K562 (cell line): ENCODE results near the gene CORIN. TPM values are rescaled to one million over a fixed set of nuclear protein-coding genes. Genes with fewer than 3 reads are reported as not detected.

Source experiments
- ATAC-seq: fragments of 200-7000 bp; cut with Tn5 transposase; 3 replicates; pipeline ENCODE4 v1.9.1; 2020; ENCODE audit warnings: moderate library complexity
- BruUV-seq: library from RNA; stranded (reverse); fragments of 400-500 nt; replicated peaks from 2 replicates; lab custom pipeline; 2021; lab: Mats Ljungman, UMichigan
- CTCF ChIA-PET: fragments of 300-600 bp; formaldehyde crosslinking; extraction: SDS; loops from one replicate; lab custom pipeline; 2021; ENCODE audit warnings: low intra/inter-chr PET ratio; lab: Yijun Ruan, JAX
- POLR2A ChIA-PET: fragments of 300-600, 350-650 bp; sonication (Branson Sonifier 250); formaldehyde crosslinking; extraction: SDS; loops from one replicate; lab custom pipeline; 2021; ENCODE audit warnings: antibody characterized with exemption, inconsistent platforms; lab: Yijun Ruan, JAX
- DNase-seq, 4 experiments: peaks; one replicate each; pipeline versions ENCODE4 v3.0.0 to v3.0.0-alpha.2; 2011 to 2018; ENCODE audit warnings: low spot score in 3 of 4, mixed read lengths in 3 of 4; ENCODE audit errors: extremely low read depth in 1 of 4
- FAIRE-seq: peaks from 2 replicates; lab custom pipeline; 2011; peaks lifted over from hg19 to GRCh38; lab: Jason Lieb, UNC
- H2AFZ ChIP-seq: 2 replicates; pipeline ENCODE4 v1.6.0; 2011; ENCODE audit warnings: low read depth, low read length, control low read depth, inconsistent platforms
- H3K27ac ChIP-seq: fragments of 200-600 bp; 3 replicates; pipeline ENCODE4 v1.8.0; 2011; ENCODE audit warnings: low read depth, mild to moderate bottlenecking, control low read depth, inconsistent platforms, low read length, moderate library complexity, mixed read lengths; ENCODE audit errors: extremely low read depth
- H3K27me3 ChIP-seq, 2 experiments: fragments of 300-600 bp in 1 of 2; 2 replicates in 1 of 2; 3 replicates in 1 of 2; pipeline versions ENCODE4 v1.6.0 to v1.8.0; 2011; ENCODE audit warnings: inconsistent platforms in 2 of 2, low read length in 2 of 2, mild to moderate bottlenecking in 1 of 2, mixed read lengths in 1 of 2, moderate library complexity in 1 of 2; ENCODE audit not compliant: control insufficient read depth in 2 of 2, insufficient read depth in 2 of 2
- H3K36me3 ChIP-seq: fragments of 300-600 bp; 3 replicates; pipeline ENCODE4 v1.8.0; 2011; ENCODE audit warnings: mild to moderate bottlenecking, low read length, inconsistent platforms; ENCODE audit not compliant: control insufficient read depth, insufficient read depth
- H3K4me1 ChIP-seq, 2 experiments: fragments of 200-600 bp in 1 of 2; replicated peaks in 1 of 2; 2 replicates in 1 of 2; 3 replicates in 1 of 2; pipeline versions ENCODE4 v1.5.1 to v1.8.0; 2011; ENCODE audit warnings: inconsistent platforms in 2 of 2, low read length in 2 of 2, mild to moderate bottlenecking in 1 of 2, mixed read lengths in 1 of 2, moderate library complexity in 1 of 2; ENCODE audit not compliant: control insufficient read depth in 2 of 2, insufficient read depth in 2 of 2
- H3K4me2 ChIP-seq: 2 replicates; pipeline ENCODE4 v1.6.1; 2011; ENCODE audit warnings: low read length, control low read depth, inconsistent platforms, mixed read lengths; ENCODE audit not compliant: insufficient read depth
- H3K4me3 ChIP-seq: fragments of 200-600 bp; sonication (generic), shearing (Covaris generic); 2 replicates; pipeline ENCODE4 v1.5.1; 2016; ENCODE audit warnings: control low read depth, inconsistent platforms
- H3K79me2 ChIP-seq: fragments of 200-600 bp; 3 replicates; pipeline ENCODE4 v1.8.0; 2011; ENCODE audit warnings: low read length, inconsistent platforms; ENCODE audit not compliant: control insufficient read depth, insufficient read depth
- H3K9ac ChIP-seq, 2 experiments: 2 replicates each; pipeline versions ENCODE4 v1.6.0 to v1.6.1; 2011; ENCODE audit warnings: low read depth in 2 of 2, low read length in 2 of 2, control low read depth in 1 of 2, inconsistent platforms in 1 of 2, mild to moderate bottlenecking in 1 of 2, mixed read lengths in 1 of 2; ENCODE audit not compliant: insufficient read depth in 1 of 2
- H3K9me1 ChIP-seq: one replicate; pipeline ENCODE4 v1.6.0; 2011; ENCODE audit warnings: inconsistent platforms, mild to moderate bottlenecking, low read length, moderate library complexity; ENCODE audit not compliant: control insufficient read depth, insufficient read depth
- H3K9me3 ChIP-seq: replicated peaks from 2 replicates; pipeline ENCODE4 v1.5.1; 2011; ENCODE audit warnings: low read depth, low read length, inconsistent platforms; ENCODE audit not compliant: control insufficient read depth, insufficient read depth
- H4K20me1 ChIP-seq: replicated peaks from 2 replicates; pipeline ENCODE4 v1.6.1; 2011; ENCODE audit warnings: low read length, inconsistent platforms, mixed read lengths; ENCODE audit not compliant: control insufficient read depth, insufficient read depth
- BDP1 ChIP-seq: IDR thresholded peaks from 3 replicates; pipeline ENCODE4 v1.6.1; 2011; ENCODE audit not compliant: insufficient read length, insufficient read depth
- CREB1 ChIP-seq, 2 experiments: sonication (generic) in 1 of 2; formaldehyde crosslinking in 1 of 2; IDR thresholded peaks; 2 replicates each; pipeline versions ENCODE4 v1.6.1 to v1.8.0; 2012 to 2022; ENCODE audit warnings: inconsistent platforms in 1 of 2, mild to moderate bottlenecking in 1 of 2, missing genetic modification reagents in 1 of 2, moderate library complexity in 1 of 2
- HNRNPLL ChIP-seq: fragments of 200-400 bp; formaldehyde crosslinking; IDR thresholded peaks from 2 replicates; pipeline ENCODE4 v1.6.1; 2017; ENCODE audit warnings: low read length, low read depth, mild to moderate bottlenecking; ENCODE audit not compliant: poor library complexity, severe bottlenecking
- NR2C2 ChIP-seq, 2 experiments: fragments of 200-800 bp in 1 of 2; sonication (Bioruptor generic) in 1 of 2; sonication (generic) in 1 of 2; formaldehyde crosslinking in 1 of 2; IDR thresholded peaks; 2 replicates each; pipeline versions ENCODE4 v1.6.1 to v1.8.0; 2016 to 2022; ENCODE audit warnings: mild to moderate bottlenecking in 1 of 2, missing compliant biosample characterization in 1 of 2, missing genetic modification characterization in 1 of 2, missing genetic modification reagents in 1 of 2
- SMARCB1 ChIP-seq: IDR thresholded peaks from 2 replicates; pipeline ENCODE4 v1.6.1; 2011; ENCODE audit warnings: improper control_type of control experiment, low read depth; ENCODE audit not compliant: insufficient read length
- SRSF7 ChIP-seq: fragments of 200-400 bp; formaldehyde crosslinking; optimal IDR thresholded peaks from 2 replicates; pipeline ENCODE3; 2017; ENCODE audit warnings: mild to moderate bottlenecking, low read depth, low read length
- ZNF316 ChIP-seq: fragments of 450-650 bp; IDR thresholded peaks from 2 replicates; pipeline ENCODE4 v1.6.1; 2016
- ZNF583 ChIP-seq: fragments of 250-450 bp; sonication (Bioruptor Pico); IDR thresholded peaks from 2 replicates; pipeline ENCODE4 v1.4.0; 2020
- WGBS: fragments of 100-300 bp; shearing (Covaris generic); methylation state at CpG from one replicate; pipeline ENCODE4 v1.1.6; 2016; ENCODE audit warnings: low coverage, mixed read lengths; ENCODE audit not compliant: insufficient coverage; ENCODE audit errors: missing lambda C conversion rate; 5-methylcytosine and 5-hydroxymethylcytosine counted together
- in situ Hi-C: fragments of 300-500 bp; cut with MboI; formaldehyde crosslinking; loops from 4 replicates; pipeline ENCODE4 v1.15.0; 2018; ENCODE audit warnings: inconsistent platforms, mixed read lengths
- intact Hi-C: fragments of 100-400 bp; cut with micrococcal nuclease; formaldehyde crosslinking; loops from 2 replicates; pipeline ENCODE4 v1.14.2; 2022
- polyA plus RNA-seq, 8 experiments: library from polyadenylated mRNA; depleted of rRNA in 4 of 8; stranded (reverse) in 5 of 8; unstranded in 3 of 8; fragments of >200 nt; fragmentation: Nextera tagmentation in 2 of 8; fragmentation: Illumina TruSeq in 1 of 8; extraction: Ambion mirVana in 2 of 8; extraction: Trizol in 1 of 8; gene quantifications; 2 replicates each; pipeline versions ENCODE4 v1.2.1 to v1.2.3, GENCODE V29; 2011 to 2014; ENCODE audit warnings: inconsistent platforms in 1 of 8, missing spikeins in 1 of 8
- total RNA-seq, 7 experiments: library from RNA; depleted of rRNA in 6 of 7; stranded (reverse); fragments of >200 nt in 6 of 7; fragmentation: Illumina TruSeq in 2 of 7; extraction: Trizol in 2 of 7; gene quantifications; 2 replicates each; pipeline versions ENCODE4 v1.2.1 to v1.2.3, GENCODE V29; 2011 to 2021; ENCODE audit warnings: low replicate concordance in 1 of 7
- TF ChIP-seq, protein P1 (sequence below): fragments of 450-650 bp; formaldehyde crosslinking; IDR thresholded peaks from 2 replicates; pipeline ENCODE4 v1.4.0; 2022; ENCODE audit warnings: missing genetic modification characterization
- TF ChIP-seq, protein P2 (sequence below), 2 experiments: fragments of 200-800 bp in 1 of 2; sonication (Bioruptor generic) in 1 of 2; sonication (generic) in 1 of 2; formaldehyde crosslinking in 1 of 2; IDR thresholded peaks in 1 of 2; conservative IDR thresholded peaks in 1 of 2; 2 replicates each; pipeline versions ENCODE4 v1.5.0 to v1.6.1; 2016 to 2020; ENCODE audit warnings: missing compliant biosample characterization in 1 of 2, missing genetic modification characterization in 1 of 2, missing genetic modification reagents in 1 of 2

CORIN gene
- total and polyA plus RNA-seq, 9 of the 15 experiments (the other 6 are each of a cell fraction or from before 2014, with no cell fraction given), result 0.04 to 0.31 (median 0.08) TPM; not detected in 4

DNA sequence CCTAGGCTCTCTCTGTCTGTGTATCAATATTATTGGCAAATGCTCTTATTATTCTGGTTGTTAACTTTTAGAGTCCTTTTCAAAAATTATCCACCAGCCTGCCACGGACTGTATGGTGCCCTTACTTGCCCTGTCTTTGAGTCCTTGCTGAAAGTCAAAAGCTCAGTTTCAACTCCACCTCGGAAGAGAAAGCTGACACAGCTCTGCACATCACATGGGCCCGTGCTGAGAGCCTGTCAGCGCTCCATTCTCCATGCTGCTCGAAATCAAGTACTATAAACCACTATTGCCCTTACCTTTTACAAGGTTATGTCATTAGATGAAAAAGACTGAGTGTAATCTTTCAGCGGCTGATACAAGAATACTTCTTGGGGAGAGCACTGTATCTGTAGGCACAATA is 141.0 kb downstream of the CORIN start (continued):
- TF ChIP-seq, protein P1, sequence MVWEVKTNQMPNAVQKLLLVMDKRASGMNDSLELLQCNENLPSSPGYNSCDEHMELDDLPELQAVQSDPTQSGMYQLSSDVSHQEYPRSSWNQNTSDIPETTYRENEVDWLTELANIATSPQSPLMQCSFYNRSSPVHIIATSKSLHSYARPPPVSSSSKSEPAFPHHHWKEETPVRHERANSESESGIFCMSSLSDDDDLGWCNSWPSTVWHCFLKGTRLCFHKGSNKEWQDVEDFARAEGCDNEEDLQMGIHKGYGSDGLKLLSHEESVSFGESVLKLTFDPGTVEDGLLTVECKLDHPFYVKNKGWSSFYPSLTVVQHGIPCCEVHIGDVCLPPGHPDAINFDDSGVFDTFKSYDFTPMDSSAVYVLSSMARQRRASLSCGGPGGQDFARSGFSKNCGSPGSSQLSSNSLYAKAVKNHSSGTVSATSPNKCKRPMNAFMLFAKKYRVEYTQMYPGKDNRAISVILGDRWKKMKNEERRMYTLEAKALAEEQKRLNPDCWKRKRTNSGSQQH (CRISPR knock-in tag), result no peak
- no peak for TF ChIP-seq HNRNPLL
- TF ChIP-seq, protein P2, sequence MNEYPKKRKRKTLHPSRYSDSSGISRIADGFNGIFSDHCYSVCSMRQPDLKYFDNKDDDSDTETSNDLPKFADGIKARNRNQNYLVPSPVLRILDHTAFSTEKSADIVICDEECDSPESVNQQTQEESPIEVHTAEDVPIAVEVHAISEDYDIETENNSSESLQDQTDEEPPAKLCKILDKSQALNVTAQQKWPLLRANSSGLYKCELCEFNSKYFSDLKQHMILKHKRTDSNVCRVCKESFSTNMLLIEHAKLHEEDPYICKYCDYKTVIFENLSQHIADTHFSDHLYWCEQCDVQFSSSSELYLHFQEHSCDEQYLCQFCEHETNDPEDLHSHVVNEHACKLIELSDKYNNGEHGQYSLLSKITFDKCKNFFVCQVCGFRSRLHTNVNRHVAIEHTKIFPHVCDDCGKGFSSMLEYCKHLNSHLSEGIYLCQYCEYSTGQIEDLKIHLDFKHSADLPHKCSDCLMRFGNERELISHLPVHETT (CRISPR knock-in tag; conservative IDR thresholded peaks at IDR 0.05 in 1 of 2, IDR thresholded peaks at IDR 0.05 in 1 of 2), result no peak
- no peak for TF ChIP-seq BDP1
- TF ChIP-seq CREB1 (IDR thresholded peaks at IDR 0.05), result no peak
- TF ChIP-seq CREB1 (CRISPR knock-in tag; IDR thresholded peaks at IDR 0.05), result no peak
- TF ChIP-seq SRSF7, result no peak

DNA sequence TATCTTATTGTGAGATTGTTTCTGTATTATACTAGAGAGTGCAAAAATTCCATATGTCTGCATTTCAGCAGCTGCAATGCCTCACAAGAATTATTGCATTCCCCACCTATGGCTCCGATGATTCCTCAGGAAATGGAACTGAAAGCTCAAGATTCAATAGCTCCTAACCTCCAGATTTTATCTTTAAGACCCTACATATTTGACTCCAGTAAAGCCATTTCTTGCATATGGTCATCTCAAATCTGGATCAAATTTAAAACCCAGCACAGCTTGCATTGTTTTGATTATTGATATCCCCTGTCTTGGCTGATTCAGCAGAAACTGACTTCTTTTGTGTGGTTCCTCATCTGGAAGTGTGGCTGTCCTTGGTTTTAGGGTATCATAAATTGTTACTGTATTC is 142.6 kb downstream of the CORIN start:
- Histone ChIP-seq H3K9ac (no peak overlapping the region), H2AFZ (no peak overlapping the region), H3K27me3 (no peaks in the 10 kb centered on the region), H3K4me1 (no peaks in the 10 kb centered on the region), H3K9me3 (no peaks in the 10 kb centered on the region), H3K36me3 (no peaks in the 10 kb centered on the region), H3K4me3 (no peak overlapping the region), H4K20me1 (no peaks in the 10 kb centered on the region), H3K79me2 (no peaks in the 10 kb centered on the region), H3K9me1 (no peaks in the 10 kb centered on the region), H3K27ac (no peak overlapping the region), H3K4me2 (no peak overlapping the region)
- intact Hi-C loops (no loop called here), in situ Hi-C loops (no loop called here)
- FAIRE-seq (no peak), ATAC-seq (no peak), DNase-seq (no peak)
- TF ChIP-seq ZNF583 (CRISPR knock-in tag) (no peak), NR2C2 (CRISPR knock-in tag; IDR thresholded peaks at IDR 0.05) (no peak), NR2C2 (tag; IDR thresholded peaks at IDR 0.05) (no peak), ZNF316 (peak; percentile 28; the same call in 1 of the 2 replicates), SMARCB1 (no peak)
- 0% methylated on average over 1 of the region's 1 CpG for WGBS
- BruUV-seq, result no TSS peak
- ChIA-PET CTCF (no interaction called here), POLR2A (no interaction called here)
